T1000 (cell line): Measurements from ENCODE around the gene CAMK1.

ENCODE experiments used
- DNase-seq: peaks from one replicate; lab custom pipeline; 2025; ENCODE audit warnings: mixed read lengths; lab: John Stamatoyannopoulos, UW

CAMK1 gene

GRCh38 chr3:9742560-9742959 is 27.2 kb downstream of the CAMK1 start:
- DNase-seq = no peak

GRCh38 chr3:9739181-9739580 is 30.6 kb downstream of the CAMK1 start:
- DNase-seq = no peak

GRCh38 chr3:9736831-9737230 is 32.9 kb downstream of the CAMK1 start:
- no peak for DNase-seq

GRCh38 chr3:9732740-9733115 is 37.0 kb downstream of the CAMK1 start:
- DNase-seq = no peak

- DNase-seq = no peak
These were observed 37.5 kb downstream of the CAMK1 start for GRCh38 chr3:9732080-9732739.

GRCh38 chr3:9731206-9732079 is 38.3 kb downstream of the CAMK1 start, which contains the start of gene BRPF1:
Gene BRPF1, plus strand, starts transcription at chr3:9731735. Its CDS starts 2,406 bp downstream, at chr3:9734141.
- peak; percentile 99 for DNase-seq

GRCh38 chr3:9730657-9731205 is 39.0 kb downstream of the CAMK1 start:
- no peak for DNase-seq

- DNase-seq = no peak
These were observed 40.3 kb downstream of the CAMK1 start for GRCh38 chr3:9729419-9729818.

GRCh38 chr3:9727743-9728142 is 42.0 kb downstream of the CAMK1 start:
- no peak for DNase-seq

- DNase-seq = no peak
These were observed 42.6 kb downstream of the CAMK1 start for GRCh38 chr3:9727041-9727595.

GRCh38 chr3:9725775-9726515 is 43.8 kb downstream of the CAMK1 start:
- no peak for DNase-seq

- DNase-seq = no peak
These were observed 48.1 kb downstream of the CAMK1 start for GRCh38 chr3:9721700-9722060.

- DNase-seq = no peak
These were observed 48.6 kb downstream of the CAMK1 start for GRCh38 chr3:9721015-9721699.

- no peak for DNase-seq
These were observed 51.6 kb downstream of the CAMK1 start for GRCh38 chr3:9718118-9718517.

GRCh38 chr3:9717563-9717962 is 52.2 kb downstream of the CAMK1 start:
- no peak for DNase-seq

- DNase-seq = no peak
These were observed 52.8 kb downstream of the CAMK1 start for GRCh38 chr3:9716801-9717555.

- DNase-seq = peak; percentile 80
These were observed 53.8 kb downstream of the CAMK1 start for GRCh38 chr3:9715764-9716437.

- no peak for DNase-seq
These were observed 54.6 kb downstream of the CAMK1 start for GRCh38 chr3:9715136-9715535.

- DNase-seq = no peak
These were observed 56.6 kb downstream of the CAMK1 start for GRCh38 chr3:9713142-9713541.

GRCh38 chr3:9712415-9712814 is 57.3 kb downstream of the CAMK1 start:
- DNase-seq = no peak
